Heart right ventricle (tissue), 16 donors: ENCODE data around the gene ZFP36L1. TPM values are rescaled to one million over a fixed set of nuclear protein-coding genes. Genes with fewer than 3 reads are reported as not detected.
A peak's percentile ranks its signal among the peaks of the same experiment; 100 is the strongest.

Source experiments
- ATAC-seq, 8 donors: fragments of 200-7000 bp; cut with Tn5 transposase; one replicate each; pipeline ENCODE4 v1.9.1; 2020; ENCODE audit warnings: mild to moderate bottlenecking in 8 of 8, moderate library complexity in 8 of 8, moderate number of reproducible peaks in 1 of 8
- DNase-seq, 2 donors: peaks; one replicate each; pipeline ENCODE4 v3.0.0-alpha.2; 2020
- H3K27ac ChIP-seq, 10 donors: fragments of 200-600 bp; sonication (generic) in 2 of 10; one replicate each; pipeline versions ENCODE4 v1.5.0 to v1.8.0; 2020 to 2022; ENCODE audit warnings: mild to moderate bottlenecking in 3 of 10
- H3K27me3 ChIP-seq, 7 donors: fragments of 200-600 bp; one replicate each; pipeline ENCODE4 v1.8.0; 2021 to 2022; ENCODE audit warnings: mild to moderate bottlenecking in 2 of 7
- H3K36me3 ChIP-seq, 9 donors: fragments of 200-600 bp; sonication (generic) in 1 of 9; one replicate each; pipeline versions ENCODE4 v1.5.0 to v1.8.0; 2020 to 2022; ENCODE audit warnings: mild to moderate bottlenecking in 2 of 9
- H3K4me1 ChIP-seq, 9 donors: fragments of 200-600 bp; sonication (generic) in 1 of 9; one replicate each; pipeline versions ENCODE4 v1.5.0 to v1.8.0; 2020 to 2022; ENCODE audit warnings: mild to moderate bottlenecking in 4 of 9
- H3K4me3 ChIP-seq, 10 donors: fragments of 200-600 bp; sonication (generic) in 2 of 10; one replicate each; pipeline versions ENCODE4 v1.5.0 to v1.8.0; 2020 to 2022; ENCODE audit warnings: mild to moderate bottlenecking in 7 of 10, moderate library complexity in 2 of 10
- H3K9me3 ChIP-seq, 11 donors: fragments of 200-600 bp in 10 of 11; sonication (generic) in 2 of 11; one replicate each; pipeline versions ENCODE4 v1.5.0 to v1.8.0; 2013 to 2022; ENCODE audit warnings: mild to moderate bottlenecking in 2 of 11, control low read depth in 1 of 11, moderate library complexity in 1 of 11
- WGBS, 2 donors: extraction: QIAGEN DNeasy Blood & Tissue Kit; methylation state at CpG; one replicate each; pipeline ENCODE4 v1.1.7; 2013; ENCODE audit warnings: inconsistent platforms in 1 of 2; 5-methylcytosine and 5-hydroxymethylcytosine counted together
- intact Hi-C, 10 donors: fragments of 100-400 bp; cut with DNase I; formaldehyde crosslinking; loops; one replicate each; pipeline versions ENCODE4 v1.11.1 to v1.14.2; 2022
- polyA plus RNA-seq, 2 donors: library from polyadenylated mRNA; stranded (reverse); fragments of 200-250 nt; gene quantifications; one replicate each; pipeline ENCODE4 v1.2.3, GENCODE V29; 2013
- total RNA-seq, 10 donors: library from RNA; stranded (reverse); fragmentation: NEBNext Ultra II Directional in 3 of 10; extraction: Animal tissue kit (Norgen Biotek cat#: 25700) in 3 of 10; gene quantifications; one replicate each; pipeline versions ENCODE4 v1.2.1 to v1.2.4, GENCODE V29; 2021 to 2023
- TF ChIP-seq, protein P1 (sequence below), 9 donors: fragments of 200-600 bp; sonication (generic) in 2 of 9; IDR thresholded peaks; one replicate each; pipeline versions ENCODE4 v1.5.0 to v1.8.0; 2021 to 2022; ENCODE audit warnings: antibody characterized with exemption in 9 of 9, mild to moderate bottlenecking in 5 of 9, moderate library complexity in 1 of 9
- donor health status: Arrhythmogenic right ventricular cardiomyopathy.
- donor health status: ischemic (EF 13 %, LVEDD 7.1; RV severe dilation, severe dysfunction).
- donor health status: healthy with polysubstance abuse.
- donor health status: DM: no; HTN: yes; CAD: no.
- donor health status: DM: no; HTN: no; CAD: no.
- donor health status: ischemic (EF 25% LVEDD 6.9; RV normal size, moderate dysfunction).
- donor health status: ischemic (EF 25% LVEDD 5.7; RV mildly dilated, moderate dysfunction).
- donor health status: healthy.
- donor health status: DM: yes; HTN: yes; CAD: no.
- donor health status: Ischemic cardiomyopathy.
- donor health status: ischemic (EF 35%, LVEDD 5.7; RV mildly dilated, moderate dysfunction).
- donor health status: nonischemic (EF 11% LVEDD 7.7; RV severe dilation, severe dysfunction).
- donor health status: DM: yes; HTN: yes; CAD: no.
- donor health status: PGD.
- donor health status: ischemic (EF 29% LVEDD 5.4; RV normal size, mild dysfunction).
- donor health status: nonischemic (EF 23%, LVEDD 6.1; RV moderate dilation, normal function).

Gene ZFP36L1
- total and polyA plus RNA-seq, 12 donors, result 40.8 to 127 (median 53.1) TPM

DNA sequence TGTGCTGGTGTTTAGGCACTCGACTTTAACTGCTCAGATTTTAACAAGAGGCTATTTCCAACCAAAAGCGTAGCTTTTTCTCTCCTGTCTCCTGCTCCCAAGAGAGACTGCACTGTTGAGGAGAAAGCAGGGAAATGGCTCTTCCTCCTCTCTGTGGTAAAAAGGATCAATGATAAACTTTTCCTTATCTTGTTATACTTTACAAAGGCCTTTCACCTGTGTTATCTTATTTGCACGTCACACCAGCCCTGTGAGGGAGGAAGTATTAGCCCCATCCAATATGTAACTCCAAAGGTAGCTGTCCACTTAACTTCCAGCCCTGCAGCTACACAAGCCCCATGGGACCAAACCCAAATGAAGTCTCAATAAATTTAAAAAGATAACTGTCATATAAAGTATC is 32.9 kb upstream of the ZFP36L1 start:
- DNase-seq, result no peak
- TF ChIP-seq, protein P1, sequence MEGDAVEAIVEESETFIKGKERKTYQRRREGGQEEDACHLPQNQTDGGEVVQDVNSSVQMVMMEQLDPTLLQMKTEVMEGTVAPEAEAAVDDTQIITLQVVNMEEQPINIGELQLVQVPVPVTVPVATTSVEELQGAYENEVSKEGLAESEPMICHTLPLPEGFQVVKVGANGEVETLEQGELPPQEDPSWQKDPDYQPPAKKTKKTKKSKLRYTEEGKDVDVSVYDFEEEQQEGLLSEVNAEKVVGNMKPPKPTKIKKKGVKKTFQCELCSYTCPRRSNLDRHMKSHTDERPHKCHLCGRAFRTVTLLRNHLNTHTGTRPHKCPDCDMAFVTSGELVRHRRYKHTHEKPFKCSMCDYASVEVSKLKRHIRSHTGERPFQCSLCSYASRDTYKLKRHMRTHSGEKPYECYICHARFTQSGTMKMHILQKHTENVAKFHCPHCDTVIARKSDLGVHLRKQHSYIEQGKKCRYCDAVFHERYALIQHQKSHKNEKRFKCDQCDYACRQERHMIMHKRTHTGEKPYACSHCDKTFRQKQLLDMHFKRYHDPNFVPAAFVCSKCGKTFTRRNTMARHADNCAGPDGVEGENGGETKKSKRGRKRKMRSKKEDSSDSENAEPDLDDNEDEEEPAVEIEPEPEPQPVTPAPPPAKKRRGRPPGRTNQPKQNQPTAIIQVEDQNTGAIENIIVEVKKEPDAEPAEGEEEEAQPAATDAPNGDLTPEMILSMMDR (IDR thresholded peaks at IDR 0.05), result no peak
- no peaks in the 10 kb centered on the region for H3K27me3 ChIP-seq
- peaks cover 0 to 13% (median 4%) of the 10 kb centered on the region in 9 donors for H3K4me1 ChIP-seq
- peaks cover 0 to 6% (median 0%) of the 10 kb centered on the region in 11 donors for H3K9me3 ChIP-seq
- H3K27ac ChIP-seq, result no peak overlapping the region
- no peak overlapping the region for H3K4me3 ChIP-seq
- WGBS, 2 donors, result 87 to 91% methylated on average over 3 of the region's 3 CpGs
- no peaks in the 10 kb centered on the region for H3K36me3 ChIP-seq
- intact Hi-C loops, result loop anchor here in 3 of 10 donors (10.0 kb wide), 3 partner anchors 891 to 991 kb away; no protein-coding TSS in a partner anchor
- ATAC-seq, result no peak

- intact Hi-C loops, result loop anchor here in 6 of 10 donors (5.0 to 10.0 kb wide), 7 partner anchors 882 to 990 kb away; no protein-coding TSS in a partner anchor
- DNase-seq, result peak; percentile 83 to 88
- Histone ChIP-seq H3K27ac (no peak overlapping the region), H3K4me1 (peaks cover 0 to 17% (median 4%) of the 10 kb centered on the region in 9 donors), H3K9me3 (no peaks in the 10 kb centered on the region), H3K36me3 (no peaks in the 10 kb centered on the region), H3K4me3 (no peak overlapping the region), H3K27me3 (no peaks in the 10 kb centered on the region)
- peak; percentile 93 to 96 (median 95) for ATAC-seq
- TF ChIP-seq, protein P1 (IDR thresholded peaks at IDR 0.05), result peak; percentile 76 to 98 (median 92)
- WGBS, 2 donors, result 24 to 26% methylated on average over 11 of the region's 11 CpGs
Measured at GRCh38 chr14:68824517-68825347, 31.9 kb upstream of the ZFP36L1 start.

DNA sequence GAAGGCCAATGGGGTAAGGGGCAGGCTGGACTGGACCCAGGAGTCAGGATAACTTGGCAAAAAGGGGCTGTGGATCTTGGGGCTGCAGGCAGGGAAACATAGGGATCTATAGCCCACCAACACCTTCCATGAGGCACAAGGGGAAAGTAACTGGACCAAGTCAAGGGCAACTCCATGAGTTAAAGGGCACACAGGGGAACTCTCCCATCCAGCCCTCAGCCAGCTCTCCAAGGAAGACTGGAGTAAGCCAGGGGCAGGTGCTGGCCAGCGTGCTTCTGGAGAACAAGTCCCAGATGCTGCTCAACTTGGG is 31.3 kb upstream of the ZFP36L1 start:
- Histone ChIP-seq H3K27me3 (no peaks in the 10 kb centered on the region), H3K9me3 (no peaks in the 10 kb centered on the region), H3K27ac (no peak overlapping the region), H3K36me3 (no peaks in the 10 kb centered on the region), H3K4me3 (no peak overlapping the region), H3K4me1 (peaks cover 0 to 23% (median 4%) of the 10 kb centered on the region in 9 donors)
- 97 to 100% methylated on average over 1 of the region's 1 CpG for WGBS, 2 donors
- TF ChIP-seq, protein P1 (IDR thresholded peaks at IDR 0.05), result no peak
- DNase-seq (no peak), ATAC-seq (peak in 2 of 8 donors; percentile 3 to 11)
- intact Hi-C loops, result loop anchor here in 6 of 10 donors (5.0 to 10.0 kb wide), 7 partner anchors 882 to 989 kb away; no protein-coding TSS in a partner anchor

GRCh38 chr14:68823434-68824206 is 30.8 kb upstream of the ZFP36L1 start:
- TF ChIP-seq, protein P1 (IDR thresholded peaks at IDR 0.05), result no peak
- no peaks in the 10 kb centered on the region for H3K36me3 ChIP-seq
- ATAC-seq (no peak), DNase-seq (no peak)
- no peak overlapping the region for H3K4me3 ChIP-seq
- peaks cover 0 to 24% (median 4%) of the 10 kb centered on the region in 9 donors for H3K4me1 ChIP-seq
- H3K27me3 ChIP-seq, result no peaks in the 10 kb centered on the region
- H3K27ac ChIP-seq, result no peak overlapping the region
- 94 to 99% methylated on average over 8 of the region's 8 CpGs for WGBS, 2 donors
- no peaks in the 10 kb centered on the region for H3K9me3 ChIP-seq
- intact Hi-C loops, result loop anchor here in 6 of 10 donors (5.0 to 10.0 kb wide), 7 partner anchors 881 to 989 kb away; no protein-coding TSS in a partner anchor
